Globus pallidus (tissue), 1 donor: ENCODE results near the gene USP17L28.
"Not testable (repeated sequence)": the region's sequence is repeated elsewhere in the genome, so short reads cannot be mapped to it uniquely, and the experiment has no call there.

ENCODE experiments used
- DNase-seq: peaks from one replicate; pipeline ENCODE4 v3.0.0-alpha.2; 2015; ENCODE audit warnings: low spot score

USP17L28 gene, protein sequence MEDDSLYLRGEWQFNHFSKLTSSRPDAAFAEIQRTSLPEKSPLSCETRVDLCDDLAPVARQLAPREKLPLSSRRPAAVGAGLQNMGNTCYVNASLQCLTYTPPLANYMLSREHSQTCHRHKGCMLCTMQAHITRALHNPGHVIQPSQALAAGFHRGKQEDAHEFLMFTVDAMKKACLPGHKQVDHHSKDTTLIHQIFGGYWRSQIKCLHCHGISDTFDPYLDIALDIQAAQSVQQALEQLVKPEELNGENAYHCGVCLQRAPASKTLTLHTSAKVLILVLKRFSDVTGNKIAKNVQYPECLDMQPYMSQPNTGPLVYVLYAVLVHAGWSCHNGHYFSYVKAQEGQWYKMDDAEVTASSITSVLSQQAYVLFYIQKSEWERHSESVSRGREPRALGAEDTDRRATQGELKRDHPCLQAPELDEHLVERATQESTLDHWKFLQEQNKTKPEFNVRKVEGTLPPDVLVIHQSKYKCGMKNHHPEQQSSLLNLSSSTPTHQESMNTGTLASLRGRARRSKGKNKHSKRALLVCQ

DNA sequence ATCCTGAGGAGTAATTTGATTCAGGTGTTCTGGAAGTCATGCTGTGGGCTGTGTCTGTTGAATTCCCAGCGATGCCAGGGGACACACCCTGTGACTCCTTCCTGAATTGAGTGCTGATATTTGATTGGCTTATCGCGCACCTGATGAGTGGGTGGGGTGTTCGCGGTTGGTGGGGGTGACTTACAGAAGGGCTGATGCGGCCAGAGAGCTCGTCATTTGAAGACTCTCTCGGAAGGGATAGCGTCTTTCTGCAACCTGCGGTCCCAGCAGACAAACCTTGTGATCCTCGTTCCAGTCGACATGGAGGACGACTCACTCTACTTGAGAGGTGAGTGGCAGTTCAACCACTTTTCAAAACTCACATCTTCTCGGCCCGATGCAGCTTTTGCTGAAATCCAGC is at the start of gene USP17L28:
Gene USP17L28, plus strand, starts transcription at position 301 of the 400 bp plus-strand sequence. Its CDS starts 0 bp downstream, at position 301.
- not testable (repeated sequence) for DNase-seq

GRCh38 chr4:9324191-9324590 is 24.5 kb upstream of the USP17L28 start:
- not testable (repeated sequence) for DNase-seq

DNA sequence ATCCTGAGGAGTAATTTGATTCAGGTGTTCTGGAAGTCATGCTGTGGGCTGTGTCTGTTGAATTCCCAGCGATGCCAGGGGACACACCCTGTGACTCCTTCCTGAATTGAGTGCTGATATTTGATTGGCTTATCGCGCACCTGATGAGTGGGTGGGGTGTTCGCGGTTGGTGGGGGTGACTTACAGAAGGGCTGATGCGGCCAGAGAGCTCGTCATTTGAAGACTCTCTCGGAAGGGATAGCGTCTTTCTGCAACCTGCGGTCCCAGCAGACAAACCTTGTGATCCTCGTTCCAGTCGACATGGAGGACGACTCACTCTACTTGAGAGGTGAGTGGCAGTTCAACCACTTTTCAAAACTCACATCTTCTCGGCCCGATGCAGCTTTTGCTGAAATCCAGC is 23.8 kb upstream of the USP17L28 start, which contains the start of gene USP17L24:
Gene USP17L24, plus strand, starts transcription at position 301 of the 400 bp plus-strand sequence. Its CDS starts 0 bp downstream, at position 301.
- not testable (repeated sequence) for DNase-seq

DNA sequence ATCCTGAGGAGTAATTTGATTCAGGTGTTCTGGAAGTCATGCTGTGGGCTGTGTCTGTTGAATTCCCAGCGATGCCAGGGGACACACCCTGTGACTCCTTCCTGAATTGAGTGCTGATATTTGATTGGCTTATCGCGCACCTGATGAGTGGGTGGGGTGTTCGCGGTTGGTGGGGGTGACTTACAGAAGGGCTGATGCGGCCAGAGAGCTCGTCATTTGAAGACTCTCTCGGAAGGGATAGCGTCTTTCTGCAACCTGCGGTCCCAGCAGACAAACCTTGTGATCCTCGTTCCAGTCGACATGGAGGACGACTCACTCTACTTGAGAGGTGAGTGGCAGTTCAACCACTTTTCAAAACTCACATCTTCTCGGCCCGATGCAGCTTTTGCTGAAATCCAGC is 19.1 kb upstream of the USP17L28 start, which contains the start of gene USP17L25:
Gene USP17L25, plus strand, starts transcription at position 301 of the 400 bp plus-strand sequence. Its CDS starts 0 bp downstream, at position 301.
- DNase-seq: not testable (repeated sequence)

DNA sequence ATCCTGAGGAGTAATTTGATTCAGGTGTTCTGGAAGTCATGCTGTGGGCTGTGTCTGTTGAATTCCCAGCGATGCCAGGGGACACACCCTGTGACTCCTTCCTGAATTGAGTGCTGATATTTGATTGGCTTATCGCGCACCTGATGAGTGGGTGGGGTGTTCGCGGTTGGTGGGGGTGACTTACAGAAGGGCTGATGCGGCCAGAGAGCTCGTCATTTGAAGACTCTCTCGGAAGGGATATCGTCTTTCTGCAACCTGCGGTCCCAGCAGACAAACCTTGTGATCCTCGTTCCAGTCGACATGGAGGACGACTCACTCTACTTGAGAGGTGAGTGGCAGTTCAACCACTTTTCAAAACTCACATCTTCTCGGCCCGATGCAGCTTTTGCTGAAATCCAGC is 14.3 kb upstream of the USP17L28 start, which contains the start of gene USP17L26:
Gene USP17L26, plus strand, starts transcription at position 301 of the 400 bp plus-strand sequence. Its CDS starts 0 bp downstream, at position 301.
- DNase-seq: not testable (repeated sequence)

DNA sequence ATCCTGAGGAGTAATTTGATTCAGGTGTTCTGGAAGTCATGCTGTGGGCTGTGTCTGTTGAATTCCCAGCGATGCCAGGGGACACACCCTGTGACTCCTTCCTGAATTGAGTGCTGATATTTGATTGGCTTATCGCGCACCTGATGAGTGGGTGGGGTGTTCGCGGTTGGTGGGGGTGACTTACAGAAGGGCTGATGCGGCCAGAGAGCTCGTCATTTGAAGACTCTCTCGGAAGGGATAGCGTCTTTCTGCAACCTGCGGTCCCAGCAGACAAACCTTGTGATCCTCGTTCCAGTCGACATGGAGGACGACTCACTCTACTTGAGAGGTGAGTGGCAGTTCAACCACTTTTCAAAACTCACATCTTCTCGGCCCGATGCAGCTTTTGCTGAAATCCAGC is 9.6 kb upstream of the USP17L28 start, which contains the start of gene USP17L5:
Gene USP17L5, plus strand, starts transcription at position 301 of the 400 bp plus-strand sequence. Its CDS starts 0 bp downstream, at position 301.
- not testable (repeated sequence) for DNase-seq

GRCh38 chr4:9343848-9344247 is 4.8 kb upstream of the USP17L28 start, which contains the start of gene USP17L27:
TSS of gene USP17L27 (plus strand) at chr4:9344148. CDS start at chr4:9344148, 0 bp downstream.
- not testable (repeated sequence) for DNase-seq

- not testable (repeated sequence) for DNase-seq
Measured at GRCh38 chr4:9350866-9351265, 2.2 kb downstream of the USP17L28 start.

GRCh38 chr4:9353338-9353737 is 4.6 kb downstream of the USP17L28 start, which contains the start of gene USP17L29:
TSS of gene USP17L29 (plus strand) at chr4:9353638. CDS start at chr4:9353638, 0 bp downstream.
- DNase-seq: not testable (repeated sequence)

DNA sequence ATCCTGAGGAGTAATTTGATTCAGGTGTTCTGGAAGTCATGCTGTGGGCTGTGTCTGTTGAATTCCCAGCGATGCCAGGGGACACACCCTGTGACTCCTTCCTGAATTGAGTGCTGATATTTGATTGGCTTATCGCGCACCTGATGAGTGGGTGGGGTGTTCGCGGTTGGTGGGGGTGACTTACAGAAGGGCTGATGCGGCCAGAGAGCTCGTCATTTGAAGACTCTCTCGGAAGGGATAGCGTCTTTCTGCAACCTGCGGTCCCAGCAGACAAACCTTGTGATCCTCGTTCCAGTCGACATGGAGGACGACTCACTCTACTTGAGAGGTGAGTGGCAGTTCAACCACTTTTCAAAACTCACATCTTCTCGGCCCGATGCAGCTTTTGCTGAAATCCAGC is 14.1 kb downstream of the USP17L28 start, which contains the start of gene USP17L30:
Gene USP17L30, plus strand, starts transcription at position 301 of the 400 bp plus-strand sequence. Its CDS starts 0 bp downstream, at position 301.
- not testable (repeated sequence) for DNase-seq

DNA sequence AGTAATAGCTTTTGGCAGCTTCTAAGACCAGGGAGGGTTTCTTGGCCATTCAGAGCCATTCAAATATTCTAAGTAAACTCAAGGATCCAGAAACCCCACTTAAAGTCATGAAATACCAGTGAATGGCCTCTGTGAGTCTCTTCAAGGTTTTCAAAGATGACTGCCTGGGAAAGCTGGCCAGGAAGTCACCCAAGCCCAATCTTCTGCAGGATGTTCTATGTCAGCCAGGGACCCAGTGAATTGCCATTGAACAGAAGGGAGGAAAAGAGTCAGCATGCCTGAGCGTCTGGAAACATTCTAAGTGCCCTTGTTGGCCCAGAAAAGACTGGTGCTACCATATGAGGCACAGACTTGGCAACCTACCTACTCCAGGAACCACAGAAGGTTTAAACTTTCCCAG is 31.2 kb downstream of the USP17L28 start:
- not testable (repeated sequence) for DNase-seq

GRCh38 chr4:9381012-9381534 is 32.4 kb downstream of the USP17L28 start:
- not testable (repeated sequence) for DNase-seq

DNA sequence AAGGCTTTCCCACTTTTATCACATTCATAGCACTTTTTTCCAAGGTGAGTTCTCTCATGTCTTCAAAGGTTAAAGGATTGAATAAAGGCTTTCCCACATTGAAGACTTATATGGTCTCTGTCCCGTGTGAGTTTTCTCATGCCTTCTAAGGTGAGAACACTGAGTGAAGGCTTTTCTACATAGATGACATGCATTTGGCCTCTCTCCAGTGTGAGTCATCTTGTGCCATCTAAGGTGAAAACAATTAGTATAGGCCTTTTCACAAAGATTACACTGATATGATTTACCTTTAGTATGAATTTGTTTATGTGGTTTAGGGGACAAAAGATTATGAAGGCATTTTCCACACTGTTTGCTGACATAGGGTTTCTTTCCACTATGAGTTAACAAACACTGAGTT is 35.4 kb downstream of the USP17L28 start:
- no peak for DNase-seq

DNA sequence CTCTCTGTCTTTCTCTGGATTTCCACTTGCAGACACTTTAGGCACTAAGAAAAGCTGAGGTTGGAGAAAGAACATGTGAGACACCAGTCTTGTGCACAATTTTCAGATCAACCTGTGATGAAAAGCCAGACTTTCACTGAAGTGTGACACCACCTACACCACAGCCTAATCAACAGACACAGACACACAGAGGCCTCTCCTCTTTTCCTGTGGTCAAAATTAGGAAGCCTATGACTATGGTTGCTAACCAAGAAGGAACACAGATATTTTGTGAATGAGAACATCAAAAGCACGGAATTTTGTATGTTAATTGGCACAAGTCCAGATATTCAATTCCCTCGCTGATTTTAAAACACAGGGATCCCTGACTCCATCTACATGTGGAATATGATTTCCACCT is 40.3 kb downstream of the USP17L28 start:
- not testable (repeated sequence) for DNase-seq
